ENCODE results near the gene POLR2F. TPM values are rescaled to one million over a fixed set of nuclear protein-coding genes. Genes with fewer than 3 reads are reported as not detected.

Gene POLR2F
- polyA plus RNA-seq, 1 experiment: 87.4 TPM

- no peak for DNase-seq (ENCODE audit: low read depth, low spot score)
- Histone ChIP-seq H3K9me3 (ENCODE audit: control insufficient read depth, insufficient read depth, low read length) (no peaks in the 10 kb centered on the region), H3K27me3 (ENCODE audit: control insufficient read depth, insufficient read depth, low read length) (no peaks in the 10 kb centered on the region), H3K27ac (ENCODE audit: low read depth, low read length) (no peak overlapping the region), H3K4me3 (ENCODE audit: low read depth, low read length) (no peak overlapping the region)
- POLR2A ChIA-PET: no interaction called here
- no peak for TF ChIP-seq CTCF (IDR thresholded peaks at IDR 0.05; ENCODE audit: low read depth, low read length)
- CTCF ChIA-PET: no interaction called here
Measured at GRCh38 chr22:37968452-37969251, 15.2 kb downstream of the POLR2F start.

- no peaks in the 10 kb centered on the region for H3K27me3 ChIP-seq (ENCODE audit: control insufficient read depth, insufficient read depth, low read length)
- H3K4me3 ChIP-seq (ENCODE audit: low read depth, low read length): no peak overlapping the region
- CTCF ChIA-PET: interaction anchor here (1.4 kb wide), 1 partner anchor 83 kb away, joined by 5 read pairs; no protein-coding TSS in a partner anchor
- no peak for TF ChIP-seq CTCF (IDR thresholded peaks at IDR 0.05; ENCODE audit: low read depth, low read length)
- no peak for DNase-seq (ENCODE audit: low read depth, low spot score)
- H3K9me3 ChIP-seq (ENCODE audit: control insufficient read depth, insufficient read depth, low read length): no peaks in the 10 kb centered on the region
- POLR2A ChIA-PET: interaction anchor here (0.6 to 0.7 kb wide), 2 partner anchors 96 to 139 kb away, joined by 4 to 7 read pairs; no protein-coding TSS in a partner anchor
- H3K27ac ChIP-seq (ENCODE audit: low read depth, low read length): no peak overlapping the region
Measured at GRCh38 chr22:37970864-37971263, 17.4 kb downstream of the POLR2F start.

DNA sequence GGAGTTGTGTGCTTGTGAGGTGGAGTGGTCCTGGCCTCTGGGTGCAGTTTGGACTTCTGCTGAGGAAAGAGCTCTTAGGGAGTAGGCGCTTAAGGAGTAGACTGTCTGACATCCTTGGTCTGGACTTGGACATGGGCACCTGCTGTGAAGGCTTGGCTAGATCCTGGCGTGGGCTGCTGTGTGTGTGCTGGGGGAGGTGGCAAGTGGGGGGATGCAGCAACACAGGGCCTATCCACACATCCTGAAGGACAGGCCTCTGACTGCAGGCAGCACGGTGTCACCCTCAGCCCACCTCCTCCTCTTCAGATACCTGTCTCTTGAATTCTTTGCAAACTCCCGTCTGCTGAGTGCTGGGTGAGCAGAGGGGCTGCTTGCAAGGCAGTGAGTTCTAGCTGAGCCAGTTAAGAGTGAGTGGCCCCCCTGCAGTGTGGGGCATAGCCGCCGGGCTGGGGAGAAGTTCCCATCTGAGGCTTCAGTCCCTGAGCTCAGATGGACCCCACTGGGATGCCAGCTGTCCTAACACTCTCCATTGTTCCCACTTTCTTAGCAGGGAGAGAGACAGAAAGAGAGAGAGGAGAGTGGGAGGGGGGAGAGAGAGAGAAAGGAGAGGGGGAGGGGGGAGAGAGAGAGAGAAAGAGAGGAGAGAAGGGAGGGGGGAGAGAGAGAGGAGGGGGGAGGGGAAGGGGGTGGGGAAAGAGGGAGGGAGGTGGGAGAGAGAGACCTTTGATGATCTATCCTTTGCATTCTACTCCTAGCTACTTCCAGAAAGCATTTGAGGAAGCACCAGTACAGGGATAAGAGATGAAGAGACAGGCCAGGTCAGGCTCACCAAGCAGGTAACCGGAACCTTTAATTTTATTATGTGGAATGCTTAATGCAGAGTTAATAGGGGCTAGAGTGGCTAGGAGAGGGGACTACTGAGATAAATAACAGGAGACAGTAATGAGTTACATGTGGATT lies 18.3 kb downstream of the POLR2F start:
- no peak overlapping the region for H3K27ac ChIP-seq (ENCODE audit: low read depth, low read length)
- ChIA-PET POLR2A (interaction anchor here (0.6 kb wide), 1 partner anchor 97 kb away, joined by 7 read pairs; no protein-coding TSS in a partner anchor), CTCF (interaction anchor here (1.0 kb wide), 1 partner anchor 38 kb away, joined by 4 read pairs; no protein-coding TSS in a partner anchor)
- H3K9me3 ChIP-seq (ENCODE audit: control insufficient read depth, insufficient read depth, low read length): no peaks in the 10 kb centered on the region
- H3K27me3 ChIP-seq (ENCODE audit: control insufficient read depth, insufficient read depth, low read length): no peaks in the 10 kb centered on the region
- no peak for TF ChIP-seq CTCF (IDR thresholded peaks at IDR 0.05; ENCODE audit: low read depth, low read length)
- H3K4me3 ChIP-seq (ENCODE audit: low read depth, low read length): no peak overlapping the region
- DNase-seq (ENCODE audit: low read depth, low spot score): no peak

DNA sequence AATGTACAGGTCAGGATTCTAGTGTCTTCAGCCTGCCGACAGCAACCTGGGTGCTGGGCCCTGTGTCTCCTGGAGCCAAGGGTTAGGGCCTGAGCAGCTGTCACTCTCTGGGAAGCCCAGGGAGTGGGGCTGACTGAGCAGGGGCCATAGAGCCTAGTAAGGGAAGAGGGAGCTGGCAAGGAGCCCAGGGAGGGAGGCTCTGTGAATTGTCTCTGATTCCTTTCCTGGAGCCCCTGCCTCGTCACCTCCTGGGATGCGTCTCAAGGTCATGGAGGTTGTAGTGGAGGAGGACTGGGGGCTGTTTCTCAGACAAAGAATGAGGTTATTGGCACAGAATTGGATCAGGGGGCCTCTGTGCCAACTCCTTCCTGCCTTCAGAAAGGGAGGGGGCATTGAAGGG lies 19.0 kb downstream of the POLR2F start:
- Histone ChIP-seq H3K9me3 (ENCODE audit: control insufficient read depth, insufficient read depth, low read length) (no peaks in the 10 kb centered on the region), H3K4me3 (ENCODE audit: low read depth, low read length) (no peak overlapping the region), H3K27ac (ENCODE audit: low read depth, low read length) (no peak overlapping the region), H3K27me3 (ENCODE audit: control insufficient read depth, insufficient read depth, low read length) (no peaks in the 10 kb centered on the region)
- POLR2A ChIA-PET: no interaction called here
- CTCF ChIA-PET: interaction anchor here (1.0 kb wide), 1 partner anchor 38 kb away, joined by 4 read pairs; no protein-coding TSS in a partner anchor
- no peak for DNase-seq (ENCODE audit: low read depth, low spot score)
- no peak for TF ChIP-seq CTCF (IDR thresholded peaks at IDR 0.05; ENCODE audit: low read depth, low read length)
